GM18511 (cell line): Measurements from ENCODE around the gene RPGRIP1L.

Experiments used
- ATAC-seq: cut with Tn5 transposase; IDR thresholded peaks from one replicate; pipeline ENCODE4 v1.9.1; 2021; ENCODE audit warnings: mild to moderate bottlenecking, moderate library complexity; ENCODE audit not compliant: unreplicated experiment

The RPGRIP1L gene

DNA sequence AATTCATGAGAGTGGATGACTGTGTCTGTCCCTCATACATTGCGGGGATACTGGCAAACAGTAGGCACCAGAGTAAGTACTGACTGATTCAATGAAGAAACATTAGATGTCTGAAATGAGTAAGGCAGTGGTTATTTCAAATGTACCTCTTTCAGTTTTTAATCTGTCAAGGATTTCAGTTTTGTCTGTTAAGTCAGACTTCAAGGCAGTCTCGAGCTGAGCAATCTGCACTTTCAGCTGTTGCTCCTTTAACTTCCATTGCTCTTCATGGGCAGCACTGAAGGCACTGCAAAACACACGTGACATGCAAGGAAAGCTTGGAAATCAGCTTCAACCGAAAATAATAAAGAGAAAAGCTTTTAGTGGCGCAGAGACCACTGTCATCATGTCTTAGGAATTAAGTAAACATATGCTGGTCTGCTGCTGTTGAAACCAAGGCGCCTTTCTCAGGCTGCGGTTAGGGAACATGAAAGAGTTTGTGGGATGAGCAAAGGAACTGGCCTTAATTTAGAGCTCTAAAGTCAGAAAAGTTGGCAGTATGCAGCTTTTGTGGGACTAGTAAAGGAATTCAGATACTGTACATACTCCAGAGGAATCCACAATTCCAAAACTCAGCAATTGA is 38.8 kb downstream of the RPGRIP1L start:
- peak; percentile 78 for ATAC-seq

DNA sequence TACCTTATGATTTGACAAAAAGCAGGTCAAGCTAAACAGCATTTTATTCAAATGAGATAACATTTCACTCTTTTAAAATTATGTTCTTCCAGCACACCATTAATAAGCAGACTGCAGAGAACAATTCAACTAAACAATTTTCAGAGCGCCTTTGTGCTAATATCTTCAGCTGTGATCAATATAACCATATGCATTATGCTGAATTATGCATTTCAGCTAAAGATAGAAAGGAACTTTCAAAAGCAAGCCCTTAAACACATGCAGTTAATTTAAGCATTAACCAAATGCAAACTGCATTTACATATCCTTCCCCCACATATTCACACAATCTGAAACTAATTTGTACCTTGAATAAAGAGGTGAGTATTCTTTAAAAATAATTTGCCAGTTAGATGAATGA is 41.6 kb downstream of the RPGRIP1L start:
- no peak for ATAC-seq

DNA sequence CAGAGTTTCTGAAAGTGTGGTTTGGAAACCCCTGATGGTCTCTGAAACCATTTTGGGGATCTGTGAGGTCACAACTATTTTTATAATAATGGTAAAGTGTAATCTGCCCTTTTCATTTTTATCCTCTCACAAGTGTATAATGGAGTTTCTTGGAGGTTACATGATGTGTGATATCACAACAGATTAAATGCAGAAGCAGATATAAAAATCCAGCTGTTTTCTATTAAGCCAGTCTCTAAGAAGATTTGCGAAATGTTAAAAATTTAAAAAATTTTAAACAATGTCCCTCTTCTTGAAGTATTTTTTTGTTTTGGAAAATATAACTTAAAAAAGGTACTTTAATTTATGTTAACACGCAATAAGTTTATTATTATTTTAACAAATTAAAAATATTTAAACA is 48.7 kb downstream of the RPGRIP1L start:
- ATAC-seq: no peak

DNA sequence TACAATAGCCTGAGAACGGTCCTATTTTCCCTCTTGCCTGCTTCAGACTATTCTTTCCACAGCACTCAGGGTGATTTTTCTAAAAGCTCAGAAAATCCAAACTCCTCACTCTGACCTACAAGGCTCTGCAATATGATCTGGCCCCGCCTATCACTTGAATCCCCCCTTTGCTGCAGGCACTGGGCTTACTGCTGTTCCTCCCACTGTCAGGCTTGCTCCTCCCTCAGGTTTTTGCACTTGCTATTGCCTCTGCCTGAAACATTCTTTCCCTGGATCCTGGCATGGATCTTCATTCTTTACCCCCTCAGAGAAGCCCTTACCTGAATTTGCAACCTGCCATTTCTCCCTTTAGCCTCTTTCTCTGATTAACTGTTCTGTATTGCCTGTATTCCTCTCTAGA is 52.3 kb downstream of the RPGRIP1L start:
- ATAC-seq: no peak

DNA sequence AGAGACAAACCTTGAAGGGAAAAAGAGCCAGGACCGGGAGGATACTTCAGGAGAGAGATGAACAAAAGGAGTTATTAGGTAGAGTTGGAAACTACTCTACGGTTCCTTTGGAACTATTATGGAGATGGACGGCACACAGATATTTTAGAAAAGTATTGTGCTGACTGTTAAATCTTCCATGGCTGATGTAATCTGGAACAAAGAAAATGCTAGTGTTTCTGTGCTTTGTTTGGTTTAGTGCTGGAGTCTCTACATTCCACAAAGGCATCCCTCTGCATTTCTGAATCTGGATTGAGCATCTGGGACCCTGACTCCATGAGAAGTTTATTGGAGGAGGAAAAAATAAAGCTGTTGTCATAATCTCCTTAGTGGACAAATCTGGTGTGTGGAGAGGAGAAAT is 57.2 kb downstream of the RPGRIP1L start:
- no peak for ATAC-seq

DNA sequence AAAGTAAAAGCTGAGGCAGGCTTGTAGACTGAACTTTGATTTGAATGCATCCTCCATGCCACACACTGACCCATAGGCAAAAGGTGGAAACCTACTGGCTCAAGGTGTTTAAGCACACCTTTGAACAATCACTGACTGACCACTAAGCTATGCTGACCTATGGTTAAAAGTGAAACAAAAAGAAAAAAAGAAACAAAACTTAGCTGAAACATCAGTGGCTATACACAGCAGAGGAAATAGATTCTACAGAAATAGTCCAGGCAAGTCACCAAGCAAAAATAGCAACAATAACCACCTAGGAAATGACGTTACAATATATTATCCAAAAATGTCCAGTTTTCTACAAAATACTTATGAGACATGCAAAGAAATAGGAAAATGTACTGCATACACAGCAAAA is 60.2 kb downstream of the RPGRIP1L start:
- no peak for ATAC-seq

DNA sequence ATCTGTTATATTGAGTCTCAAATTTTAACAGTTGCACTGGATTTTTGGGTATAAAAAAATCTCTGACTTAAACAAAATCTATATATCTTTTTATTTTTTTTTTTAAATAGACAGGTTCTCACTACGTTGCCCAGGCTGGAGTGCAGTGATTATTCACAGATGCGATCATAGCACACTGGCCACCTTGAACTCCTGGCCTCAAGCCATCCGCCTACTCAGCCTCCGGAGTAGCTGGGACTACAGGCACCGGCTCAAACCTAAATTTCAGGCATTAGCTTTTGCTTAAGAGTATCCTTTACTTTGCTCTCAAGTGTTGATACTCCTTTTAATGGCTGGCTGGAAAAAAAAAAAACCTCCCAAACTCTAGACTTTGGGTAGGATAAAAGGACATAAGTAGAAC is 61.6 kb downstream of the RPGRIP1L start:
- no peak for ATAC-seq

DNA sequence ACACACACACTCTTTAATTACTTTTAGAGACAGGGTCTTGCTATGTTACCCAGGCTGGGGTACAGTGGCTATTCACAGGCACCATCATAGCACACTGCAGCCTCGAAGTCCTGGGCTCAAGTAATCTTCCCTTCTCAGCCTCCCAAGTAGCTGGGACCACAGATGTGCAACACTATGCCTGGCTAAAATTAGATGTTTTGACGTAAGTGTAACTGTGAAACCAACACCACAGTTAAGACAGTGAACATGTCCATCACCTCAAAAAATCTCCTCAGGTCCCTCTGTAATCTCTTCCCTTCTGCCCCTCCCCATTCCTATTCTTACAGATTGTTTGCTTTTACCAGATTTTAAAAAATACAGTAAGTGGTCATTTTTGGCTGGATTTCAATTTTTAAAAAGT is 66.7 kb downstream of the RPGRIP1L start:
- no peak for ATAC-seq

DNA sequence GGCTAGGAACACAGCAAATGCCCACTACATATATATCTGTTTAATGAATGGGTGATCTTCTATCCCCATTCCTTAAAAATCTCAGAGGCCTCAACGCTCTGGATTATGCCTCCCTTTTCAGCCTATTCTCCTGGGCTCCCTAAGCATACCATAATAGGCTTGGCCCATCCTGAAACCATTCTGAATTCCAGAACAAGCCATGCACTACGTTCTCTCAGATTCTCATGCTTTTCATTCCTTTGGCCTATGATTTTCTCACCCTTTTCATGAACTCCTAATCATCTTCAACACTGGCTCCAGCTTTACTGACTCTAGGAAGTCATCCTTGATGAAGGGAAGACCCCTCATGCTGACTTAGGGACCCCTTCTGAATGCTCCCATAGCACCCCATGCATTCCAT is 71.1 kb downstream of the RPGRIP1L start:
- ATAC-seq: no peak

DNA sequence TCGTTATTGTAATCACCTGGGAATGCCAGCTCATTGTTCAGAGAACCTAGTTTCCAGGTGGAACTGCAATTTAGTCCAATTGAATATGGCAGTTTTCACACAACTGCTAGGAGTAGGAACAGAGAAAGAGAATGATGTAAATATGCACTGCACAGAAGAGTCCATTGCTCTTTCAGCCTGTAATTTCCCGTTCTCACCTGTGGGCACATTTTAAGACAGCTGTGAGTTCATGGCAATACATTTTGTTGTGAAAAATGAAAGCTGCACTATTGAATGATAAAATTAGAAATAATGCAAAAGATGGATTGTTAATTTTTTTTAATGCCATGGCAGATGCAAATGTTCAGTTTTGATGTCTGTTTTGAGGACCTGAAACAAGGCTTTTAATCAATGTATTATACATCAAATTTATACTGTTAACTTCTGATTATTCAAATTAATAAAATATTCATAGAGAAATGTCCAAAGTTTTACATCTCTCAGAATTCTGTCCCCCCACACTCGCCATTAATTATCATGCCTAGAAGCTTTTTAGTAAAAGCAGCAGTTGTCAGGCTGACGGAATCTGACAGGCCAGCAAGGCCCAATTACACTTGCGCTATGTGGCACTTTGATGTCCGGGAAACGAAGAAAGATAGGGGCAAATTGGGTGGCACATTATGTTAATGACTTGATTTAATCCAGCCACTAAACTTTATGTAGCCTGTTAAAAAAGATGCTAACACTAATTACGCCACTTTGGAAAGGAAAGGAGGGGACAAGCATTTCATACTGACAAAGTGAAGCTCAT is 72.2 kb downstream of the RPGRIP1L start:
- ATAC-seq: no peak

DNA sequence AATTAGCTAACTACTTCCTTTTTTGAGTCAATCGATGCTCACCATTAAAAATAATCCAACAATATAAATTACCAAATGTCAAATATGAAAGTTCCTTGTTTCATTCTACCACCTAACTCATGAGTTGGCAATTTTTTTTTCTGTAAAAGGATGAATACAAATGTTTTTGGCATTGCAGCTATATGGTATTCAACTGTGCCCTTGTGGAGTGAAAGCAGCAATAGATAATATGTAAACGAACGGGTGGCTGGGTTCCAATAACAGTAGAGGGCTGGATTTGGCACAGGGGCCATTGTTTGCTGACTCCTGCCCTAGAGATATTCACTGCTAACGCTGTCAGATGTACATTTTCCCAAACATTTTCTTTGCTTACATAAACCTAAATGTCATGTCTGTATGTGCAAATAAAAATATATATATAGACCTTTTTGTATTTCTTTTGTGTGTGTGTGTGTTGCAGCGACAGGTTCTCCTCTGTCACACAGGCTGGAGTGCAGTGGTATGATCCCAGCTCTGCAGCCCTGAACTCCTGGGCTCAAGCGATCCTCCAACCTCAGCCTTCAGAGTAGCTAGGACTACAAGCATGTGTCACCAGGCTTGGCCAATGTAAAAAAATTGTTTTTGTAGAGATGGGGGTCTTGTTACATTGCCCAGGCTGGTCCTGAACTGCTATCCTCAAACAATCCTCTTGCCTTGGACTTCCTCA is 73.9 kb downstream of the RPGRIP1L start:
- no peak for ATAC-seq

DNA sequence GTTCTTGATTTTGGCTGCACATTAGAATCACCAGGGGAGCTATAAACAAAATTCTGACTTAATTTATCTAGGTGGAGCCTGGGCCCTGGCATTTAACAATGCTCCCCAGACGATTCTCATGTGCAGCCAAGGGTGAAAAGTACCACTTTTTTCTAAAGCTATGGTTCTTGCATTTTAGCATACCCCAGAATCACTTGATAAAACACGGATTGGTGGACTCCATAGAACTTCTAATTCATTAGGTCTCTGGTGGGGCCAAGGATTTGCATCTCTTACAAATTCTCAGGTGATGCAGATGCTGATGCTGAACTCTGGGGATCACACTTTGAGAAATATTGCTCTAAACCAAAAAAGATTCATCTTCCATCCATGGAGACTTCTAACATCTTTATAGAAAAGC is 74.5 kb downstream of the RPGRIP1L start:
- ATAC-seq: no peak

DNA sequence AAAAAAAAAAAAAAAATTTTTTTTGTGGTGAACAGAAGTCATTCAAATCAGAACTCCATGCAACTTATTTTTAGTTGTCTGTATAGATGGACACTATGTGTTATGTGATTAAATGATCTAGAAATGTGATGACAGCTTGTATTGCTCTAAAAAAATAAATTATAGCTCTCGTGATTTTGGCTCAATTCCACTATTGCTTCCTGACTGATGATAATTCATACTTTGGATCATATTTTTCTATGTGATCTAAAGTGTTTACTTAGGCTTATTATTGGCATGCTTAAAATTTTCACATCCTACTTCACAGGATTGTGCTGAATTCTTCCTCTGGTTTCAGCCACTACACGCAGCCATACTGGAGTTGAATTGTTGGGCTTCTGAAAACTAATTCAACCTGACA is 76.8 kb downstream of the RPGRIP1L start:
- no peak for ATAC-seq

DNA sequence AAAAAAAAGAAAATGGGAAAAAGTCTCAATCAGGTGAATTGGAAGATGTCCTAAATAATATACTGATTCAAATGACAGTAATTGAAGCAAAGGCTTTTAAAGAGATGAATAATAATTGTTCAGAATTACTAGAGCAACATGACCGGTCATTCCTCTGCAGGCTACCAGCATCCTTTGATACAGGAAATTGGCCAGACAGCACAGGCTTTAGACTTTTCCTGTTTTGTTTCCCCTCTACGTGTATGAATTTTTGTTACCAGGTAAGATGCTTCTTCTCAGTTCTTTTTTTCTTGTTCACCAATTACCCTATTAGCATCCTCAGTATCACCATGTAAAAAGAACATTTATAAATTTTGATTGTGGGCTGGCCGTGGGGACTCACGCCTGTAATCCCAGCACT is 77.5 kb downstream of the RPGRIP1L start:
- ATAC-seq: no peak

DNA sequence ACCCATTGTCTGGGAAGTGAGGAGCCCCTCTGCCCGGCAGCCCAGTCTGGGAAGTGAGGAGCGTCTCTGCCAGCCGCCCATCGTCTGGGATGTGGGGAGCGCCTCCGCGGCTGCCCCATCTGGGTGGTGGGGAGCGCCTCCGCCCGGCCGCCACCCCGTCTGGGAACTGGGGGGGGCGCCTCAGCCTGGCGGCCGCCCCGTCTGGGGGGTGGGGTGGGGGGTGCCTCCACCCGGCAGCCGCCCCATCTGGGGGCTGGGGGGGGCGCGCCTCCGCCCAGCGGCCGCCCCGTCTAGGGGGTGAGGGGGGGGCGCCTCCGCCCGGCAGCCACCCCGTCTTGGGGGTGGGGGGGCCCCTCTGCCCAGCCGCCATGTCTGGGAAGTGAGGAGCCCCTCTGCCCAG is 78.4 kb downstream of the RPGRIP1L start:
- no peak for ATAC-seq

DNA sequence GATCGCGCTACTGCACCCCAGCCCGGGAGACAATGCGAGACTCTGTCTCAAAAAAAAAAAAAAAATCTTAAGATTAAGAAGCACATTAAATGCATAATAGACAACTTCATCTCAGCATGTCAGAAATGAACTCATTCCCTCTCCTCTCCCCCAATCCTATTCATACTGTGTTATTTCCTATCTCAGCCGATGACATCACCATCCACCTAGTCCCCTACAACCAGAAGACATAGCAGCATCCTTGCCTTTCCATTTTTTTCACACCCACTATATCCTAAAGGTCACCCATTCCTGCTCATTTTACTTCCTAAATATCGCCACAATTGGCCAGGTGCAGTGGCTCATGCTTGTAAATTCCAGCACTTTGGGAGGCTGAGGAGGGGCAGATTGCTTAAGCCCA is 81.3 kb downstream of the RPGRIP1L start:
- ATAC-seq: no peak

DNA sequence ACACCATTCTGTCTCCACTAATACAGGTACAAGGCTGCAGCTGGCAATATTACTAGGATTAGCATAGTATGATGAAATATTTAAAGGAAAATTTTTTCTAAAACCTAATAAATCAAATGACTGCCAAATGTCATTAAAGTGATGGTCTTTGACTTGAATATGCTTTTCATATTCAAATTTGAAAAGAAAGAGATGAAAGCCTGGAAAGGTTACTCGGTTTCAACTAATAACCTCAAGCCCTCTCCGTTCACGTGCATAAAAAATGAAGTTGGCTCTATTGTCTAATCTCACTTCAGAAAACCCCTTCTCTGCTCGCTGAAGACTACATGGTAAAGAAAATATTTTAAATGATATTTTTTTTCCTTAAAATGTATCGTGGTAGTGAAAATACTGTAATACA is 83.2 kb downstream of the RPGRIP1L start:
- no peak for ATAC-seq

DNA sequence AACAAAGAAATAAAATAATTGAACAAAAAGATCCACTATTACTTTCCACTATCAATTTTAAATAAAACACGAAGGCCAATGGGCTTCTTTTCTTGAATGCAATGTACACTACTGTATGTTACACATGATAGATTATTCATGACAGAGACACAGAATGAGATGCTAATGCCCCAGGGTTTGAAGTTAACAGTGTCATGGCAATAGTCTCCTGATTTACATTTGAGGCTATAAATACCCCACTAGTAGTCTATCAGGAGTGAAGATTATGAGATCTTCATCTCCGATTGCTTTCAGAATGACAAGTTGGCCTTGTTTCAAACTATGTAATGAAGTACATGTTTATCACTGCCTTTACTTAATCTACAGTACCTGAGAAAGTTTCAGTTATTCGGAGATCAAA is 84.4 kb downstream of the RPGRIP1L start:
- ATAC-seq: no peak

DNA sequence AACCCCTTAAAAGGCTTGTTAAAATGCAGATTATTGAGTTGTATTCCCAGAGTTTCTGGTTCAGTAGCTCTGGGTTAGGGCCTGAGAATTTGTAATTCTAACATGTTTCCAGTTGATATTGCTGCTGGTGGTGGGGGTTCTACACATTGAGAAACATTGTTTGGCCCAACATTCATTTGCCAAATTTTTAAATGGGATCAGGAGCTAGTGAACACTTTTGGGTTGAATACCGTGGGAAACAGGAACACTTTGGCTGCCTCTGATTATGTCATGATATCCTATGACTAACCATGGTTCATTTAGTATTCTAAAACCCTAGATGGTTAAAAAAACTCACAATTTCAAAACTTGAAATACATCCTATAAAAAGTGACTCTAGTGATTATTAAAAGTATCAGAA is 89.3 kb downstream of the RPGRIP1L start:
- no peak for ATAC-seq

DNA sequence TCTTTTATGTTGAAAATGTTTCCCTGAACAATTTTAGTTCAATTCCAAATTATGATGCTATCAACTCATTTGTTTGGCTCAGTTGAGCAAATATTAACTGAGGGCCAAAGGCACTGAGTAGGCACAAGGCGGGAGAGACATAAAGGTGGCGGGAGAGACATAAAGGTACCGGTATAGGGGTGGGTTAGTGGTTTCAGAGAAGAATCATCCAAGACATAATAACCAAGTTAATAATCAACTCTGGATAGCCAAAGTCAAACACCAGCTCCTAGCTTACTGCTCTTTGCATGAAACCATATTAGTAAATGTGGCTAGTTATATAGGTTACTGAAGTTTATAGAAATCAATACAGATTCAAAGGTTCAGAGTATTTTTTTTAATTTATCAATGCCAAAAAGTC is 91.7 kb downstream of the RPGRIP1L start:
- no peak for ATAC-seq

DNA sequence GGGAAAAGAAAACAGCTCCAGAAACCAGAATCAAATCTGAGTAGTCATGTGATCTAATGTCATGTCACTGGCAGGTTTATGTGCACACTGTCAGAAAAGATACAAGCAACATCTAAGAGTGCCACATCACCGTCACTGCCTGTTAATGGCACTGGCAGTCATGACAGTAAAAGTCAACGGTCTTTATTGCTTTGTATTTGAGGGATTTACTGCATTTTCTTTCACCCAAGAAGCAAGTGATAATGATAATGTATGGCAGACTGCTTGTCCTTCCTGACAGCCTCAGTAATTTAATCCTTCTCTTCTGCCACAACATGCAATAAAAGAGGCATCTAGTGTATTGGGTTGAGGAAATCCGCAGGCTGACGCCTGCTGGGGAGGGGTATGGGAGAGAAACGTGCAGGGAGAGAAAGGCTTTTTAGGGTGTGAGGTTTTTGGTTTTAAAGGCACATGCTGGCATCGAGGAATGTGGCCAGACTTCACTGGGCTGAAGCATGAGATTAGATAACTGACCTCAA is 92.4 kb downstream of the RPGRIP1L start:
- no peak for ATAC-seq

DNA sequence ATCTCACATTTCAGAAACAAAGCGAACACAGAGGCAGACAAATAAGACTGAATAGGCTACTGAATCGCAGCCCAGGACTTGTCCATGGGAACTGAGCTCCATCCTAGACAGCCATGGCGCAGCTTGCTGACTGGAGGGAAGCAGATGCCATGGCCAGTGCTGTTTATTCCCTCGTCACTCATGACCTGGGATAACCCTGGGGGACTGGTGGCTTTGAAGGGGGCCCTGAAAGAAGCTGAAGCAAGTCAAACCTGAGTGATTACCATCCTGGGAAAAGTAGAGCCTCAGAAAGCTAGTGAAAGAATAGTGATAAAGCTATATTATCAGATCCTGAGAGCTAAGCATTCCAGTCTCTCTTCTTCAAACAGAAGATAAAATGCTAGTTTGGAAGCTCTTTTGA is 94.1 kb downstream of the RPGRIP1L start:
- no peak for ATAC-seq
